ENCODE measurements around the gene CERS3.

GRCh38 chr15:100493213-100493612 lies 35.5 kb downstream of the CERS3 start:
- TF ChIP-seq POLR2A (IDR thresholded peaks at IDR 0.05; ENCODE audit: low read length): no peak
- TF ChIP-seq GATA1 (IDR thresholded peaks at IDR 0.05; ENCODE audit: low read depth, low read length): no peak
